BE2C (cell line): Measurements from ENCODE around the gene OVCH2. TPM values are rescaled to one million over a fixed set of nuclear protein-coding genes. Genes with fewer than 3 reads are reported as not detected.
"Not testable (repeated sequence)": the region's sequence is repeated elsewhere in the genome, so short reads cannot be mapped to it uniquely, and the experiment has no call there.

Experiments
- DNase-seq: peaks from one replicate; pipeline ENCODE4 v3.0.0-alpha.2; 2020
- H3K27me3 ChIP-seq: fragments of 250-450 bp; sonication (Bioruptor Pico); 2 replicates; pipeline ENCODE4 v1.5.1; 2020; ENCODE audit warnings: mild to moderate bottlenecking
- H3K36me3 ChIP-seq: fragments of 250-450 bp; sonication (Bioruptor Pico); 2 replicates; pipeline ENCODE4 v1.5.1; 2020; ENCODE audit warnings: mild to moderate bottlenecking
- H3K4me1 ChIP-seq: fragments of 250-450 bp; sonication (Bioruptor Pico); 2 replicates; pipeline ENCODE4 v1.5.1; 2020
- H3K4me3 ChIP-seq: 2 replicates; pipeline ENCODE4 v1.5.1; 2011; ENCODE audit warnings: low read depth, low read length
- H3K9me3 ChIP-seq: fragments of 250-450 bp; sonication (Bioruptor Pico); 2 replicates; pipeline ENCODE4 v1.5.1; 2020
- polyA plus RNA-seq: library from polyadenylated mRNA; unstranded; fragments of >200 nt; gene quantifications from one replicate; pipeline ENCODE4 v1.2.1, GENCODE V29; 2012; ENCODE audit warnings: low read depth, missing spikeins; ENCODE audit not compliant: insufficient read length, insufficient read depth
- TF ChIP-seq, protein P1 (sequence below): IDR thresholded peaks from 2 replicates; pipeline ENCODE4 v1.5.1; 2012; ENCODE audit warnings: mild to moderate bottlenecking, low read depth, low read length

The OVCH2 gene, protein sequence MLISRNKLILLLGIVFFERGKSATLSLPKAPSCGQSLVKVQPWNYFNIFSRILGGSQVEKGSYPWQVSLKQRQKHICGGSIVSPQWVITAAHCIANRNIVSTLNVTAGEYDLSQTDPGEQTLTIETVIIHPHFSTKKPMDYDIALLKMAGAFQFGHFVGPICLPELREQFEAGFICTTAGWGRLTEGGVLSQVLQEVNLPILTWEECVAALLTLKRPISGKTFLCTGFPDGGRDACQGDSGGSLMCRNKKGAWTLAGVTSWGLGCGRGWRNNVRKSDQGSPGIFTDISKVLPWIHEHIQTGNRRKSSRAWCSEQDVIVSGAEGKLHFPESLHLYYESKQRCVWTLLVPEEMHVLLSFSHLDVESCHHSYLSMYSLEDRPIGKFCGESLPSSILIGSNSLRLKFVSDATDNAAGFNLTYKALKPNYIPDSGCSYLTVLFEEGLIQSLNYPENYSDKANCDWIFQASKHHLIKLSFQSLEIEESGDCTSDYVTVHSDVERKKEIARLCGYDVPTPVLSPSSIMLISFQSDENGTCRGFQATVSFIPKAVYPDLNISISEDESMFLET
- polyA plus RNA-seq = not detected

DNA sequence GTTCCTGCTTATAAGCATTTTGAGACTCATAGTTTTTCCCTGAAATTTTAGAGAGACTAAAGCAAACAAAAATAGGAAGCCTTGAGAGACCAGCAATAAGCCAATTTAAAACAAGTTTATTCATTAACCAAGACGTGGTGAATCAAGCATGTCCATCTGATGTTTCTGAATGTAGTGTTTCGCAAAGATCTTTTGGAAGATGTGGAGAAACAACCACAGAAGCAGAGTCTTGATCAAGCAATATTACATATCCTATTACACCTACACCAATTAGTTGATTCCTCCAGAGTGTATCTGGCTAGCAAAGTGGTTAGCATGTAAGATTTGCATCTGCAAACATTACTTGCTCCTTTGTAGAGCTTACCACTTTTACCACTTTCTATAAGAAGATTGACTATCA lies at the start of gene OVCH2:
Gene OVCH2, minus strand, starts transcription at position 101 of the 400 bp plus-strand sequence. Its CDS starts 83 bp downstream, at position 18.
- Histone ChIP-seq H3K27me3 (no peaks in the 10 kb centered on the region), H3K4me1 (no peaks in the 10 kb centered on the region), H3K9me3 (no peaks in the 10 kb centered on the region), H3K4me3 (no peak within 1 kb of the TSS), H3K36me3 (no peaks in the 10 kb centered on the region)
- DNase-seq = no peak
- TF ChIP-seq, protein P1, sequence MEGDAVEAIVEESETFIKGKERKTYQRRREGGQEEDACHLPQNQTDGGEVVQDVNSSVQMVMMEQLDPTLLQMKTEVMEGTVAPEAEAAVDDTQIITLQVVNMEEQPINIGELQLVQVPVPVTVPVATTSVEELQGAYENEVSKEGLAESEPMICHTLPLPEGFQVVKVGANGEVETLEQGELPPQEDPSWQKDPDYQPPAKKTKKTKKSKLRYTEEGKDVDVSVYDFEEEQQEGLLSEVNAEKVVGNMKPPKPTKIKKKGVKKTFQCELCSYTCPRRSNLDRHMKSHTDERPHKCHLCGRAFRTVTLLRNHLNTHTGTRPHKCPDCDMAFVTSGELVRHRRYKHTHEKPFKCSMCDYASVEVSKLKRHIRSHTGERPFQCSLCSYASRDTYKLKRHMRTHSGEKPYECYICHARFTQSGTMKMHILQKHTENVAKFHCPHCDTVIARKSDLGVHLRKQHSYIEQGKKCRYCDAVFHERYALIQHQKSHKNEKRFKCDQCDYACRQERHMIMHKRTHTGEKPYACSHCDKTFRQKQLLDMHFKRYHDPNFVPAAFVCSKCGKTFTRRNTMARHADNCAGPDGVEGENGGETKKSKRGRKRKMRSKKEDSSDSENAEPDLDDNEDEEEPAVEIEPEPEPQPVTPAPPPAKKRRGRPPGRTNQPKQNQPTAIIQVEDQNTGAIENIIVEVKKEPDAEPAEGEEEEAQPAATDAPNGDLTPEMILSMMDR = no peak

DNA sequence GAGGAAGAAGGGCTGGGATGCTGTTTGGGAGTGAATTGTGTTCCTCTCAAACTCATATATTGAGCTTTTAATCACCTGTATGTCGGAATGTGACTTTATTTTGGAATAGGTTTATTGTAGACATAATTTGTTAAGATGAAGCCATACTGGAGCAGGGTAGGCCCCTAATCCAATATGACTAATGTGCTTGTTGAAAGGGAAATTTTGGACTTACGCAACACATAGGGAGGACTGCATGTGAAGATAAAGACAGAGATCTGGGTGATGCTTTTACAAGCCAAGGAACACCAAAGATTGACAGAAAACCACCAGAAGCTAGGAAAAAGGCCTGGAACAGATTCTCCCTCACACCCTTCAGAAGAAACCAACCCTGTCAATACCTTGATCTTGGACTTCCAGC lies 43.2 kb upstream of the OVCH2 start:
- no peaks in the 10 kb centered on the region for H3K36me3 ChIP-seq
- H3K4me1 ChIP-seq = no peaks in the 10 kb centered on the region
- no peaks in the 10 kb centered on the region for H3K27me3 ChIP-seq
- no peak overlapping the region for H3K4me3 ChIP-seq
- TF ChIP-seq, protein P1 = no peak
- no peaks in the 10 kb centered on the region for H3K9me3 ChIP-seq
- DNase-seq = no peak

DNA sequence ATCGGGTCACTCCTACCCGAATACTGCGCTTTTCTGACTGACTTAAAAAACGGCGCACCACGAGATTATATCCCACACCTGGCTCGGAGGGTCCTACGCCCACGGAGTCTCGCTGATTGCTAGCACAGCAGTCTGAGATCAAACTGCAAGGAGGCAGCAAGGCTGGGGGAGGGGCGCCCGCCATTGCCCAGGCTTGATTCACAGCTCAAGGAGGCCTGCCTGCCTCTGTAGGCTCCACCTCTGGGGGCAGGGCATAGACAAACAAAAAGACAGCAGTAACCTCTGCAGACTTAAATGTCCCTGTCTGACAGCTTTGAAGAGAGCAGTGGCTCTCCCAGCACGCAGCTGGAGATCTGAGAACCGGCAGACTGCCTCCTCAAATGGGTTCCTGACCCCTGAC lies 28.5 kb upstream of the OVCH2 start:
- H3K4me3 ChIP-seq, H3K4me1 ChIP-seq, H3K36me3 ChIP-seq, H3K27me3 ChIP-seq, DNase-seq, H3K9me3 ChIP-seq: not testable (repeated sequence)

DNA sequence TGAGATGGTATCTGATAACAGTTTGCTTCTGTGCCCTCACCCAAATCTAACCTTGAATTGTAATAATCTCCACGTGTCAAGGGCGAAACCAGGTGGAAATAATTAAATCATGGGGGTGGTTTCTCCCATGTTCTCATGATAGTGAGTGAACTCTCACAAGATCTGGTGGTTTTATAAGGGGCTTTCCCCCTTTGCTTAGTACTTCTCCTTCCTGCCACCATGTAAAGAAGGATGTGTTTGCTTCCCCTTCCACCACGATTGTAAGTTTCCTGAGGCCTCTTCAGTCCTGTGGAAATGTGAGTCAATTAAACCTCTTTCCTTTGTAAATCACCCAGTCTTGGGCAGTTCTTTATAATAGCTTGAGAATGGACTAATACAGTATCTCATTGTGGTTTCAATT lies 8.5 kb upstream of the OVCH2 start:
- no peak for DNase-seq
- no peak overlapping the region for H3K4me3 ChIP-seq
- H3K9me3 ChIP-seq = no peaks in the 10 kb centered on the region
- peaks cover 14% of the 10 kb centered on the region for H3K27me3 ChIP-seq
- TF ChIP-seq, protein P1 = no peak
- H3K36me3 ChIP-seq = no peaks in the 10 kb centered on the region
- H3K4me1 ChIP-seq = no peaks in the 10 kb centered on the region

DNA sequence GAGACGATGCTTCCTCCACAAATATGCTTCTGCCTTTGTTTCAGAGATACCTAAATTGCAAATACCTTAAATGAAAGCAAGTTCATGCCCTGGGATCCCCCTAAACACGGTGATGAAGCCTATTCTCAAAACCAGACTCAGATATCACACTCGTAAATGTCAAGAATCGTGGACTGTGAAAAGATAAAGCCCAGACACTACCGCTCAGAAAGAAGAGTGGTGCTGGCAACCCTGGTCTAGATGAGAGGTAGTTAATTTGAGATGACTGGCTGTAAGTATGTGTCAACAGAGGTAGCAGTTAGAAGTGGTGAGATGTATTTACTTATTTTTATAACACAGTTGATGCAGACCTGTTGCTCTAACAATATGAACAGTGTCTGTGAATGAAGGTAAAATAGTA lies 2.5 kb downstream of the OVCH2 start:
- Histone ChIP-seq H3K36me3 (no peaks in the 10 kb centered on the region), H3K4me1 (no peaks in the 10 kb centered on the region)

DNA sequence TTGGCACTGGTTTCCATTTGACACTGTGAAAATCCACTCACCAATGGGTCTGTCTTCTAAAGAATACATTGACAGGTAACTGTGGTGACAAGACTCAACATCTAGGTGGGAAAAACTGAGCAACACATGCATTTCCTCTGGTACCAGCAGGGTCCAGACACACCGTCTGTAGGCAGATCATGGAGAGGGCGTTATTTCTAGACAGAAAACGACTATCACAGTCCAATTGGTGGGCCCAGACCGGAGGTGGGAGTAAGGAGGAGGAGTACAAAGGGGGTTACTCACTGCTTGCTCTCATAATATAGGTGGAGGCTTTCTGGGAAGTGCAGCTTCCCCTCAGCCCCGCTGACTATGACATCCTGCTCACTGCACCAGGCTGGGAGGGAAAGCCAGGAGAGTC lies 9.9 kb downstream of the OVCH2 start:
- no peak overlapping the region for H3K4me3 ChIP-seq
- TF ChIP-seq, protein P1 = no peak
- DNase-seq = no peak
- no peaks in the 10 kb centered on the region for H3K27me3 ChIP-seq
- no peaks in the 10 kb centered on the region for H3K4me1 ChIP-seq
- H3K9me3 ChIP-seq = no peaks in the 10 kb centered on the region
- no peaks in the 10 kb centered on the region for H3K36me3 ChIP-seq

More for the DNA sequence above, 2.5 kb downstream of the OVCH2 start:
- DNase-seq = no peak
- Histone ChIP-seq H3K9me3 (no peaks in the 10 kb centered on the region), H3K27me3 (no peaks in the 10 kb centered on the region), H3K4me3 (no peak overlapping the region)
- TF ChIP-seq, protein P1 = no peak
